OCI-LY3 (cell line): ENCODE measurements around the gene THAP11.

Experiments used
- H2AFZ ChIP-seq: fragments of 200-600, 300-600 bp; shearing (Covaris generic); 2 replicates; pipeline ENCODE4 v1.6.0; 2014; ENCODE audit warnings: antibody characterized with exemption, low read depth, low read length
- H3K27ac ChIP-seq: fragments of 200-600, 300-600 bp; sonication (generic); 2 replicates; pipeline ENCODE4 v1.5.1; 2014; ENCODE audit warnings: mild to moderate bottlenecking, low read length, moderate library complexity, mixed read lengths
- H3K27me3 ChIP-seq: fragments of 200-600, 300-600 bp; sonication (generic); 2 replicates; pipeline ENCODE4 v1.6.1; 2014; ENCODE audit warnings: low read depth, low read length, mixed read lengths
- H3K36me3 ChIP-seq: fragments of 200-600, 300-600 bp; sonication (generic); replicated peaks from 2 replicates; pipeline ENCODE3; 2014; ENCODE audit warnings: low read depth, low read length, mixed read lengths
- H3K4me1 ChIP-seq: fragments of 300-600, 200-600 bp; sonication (generic); 2 replicates; pipeline ENCODE4 v1.6.1; 2014; ENCODE audit warnings: low read length, mixed read lengths
- H3K4me2 ChIP-seq: fragments of 200-600, 300-600 bp; sonication (generic); 2 replicates; pipeline ENCODE4 v1.6.1; 2014; ENCODE audit warnings: low read length, mixed read lengths
- H3K4me3 ChIP-seq: fragments of 300-600, 200-600 bp; sonication (generic); 2 replicates; pipeline ENCODE4 v1.5.1; 2014; ENCODE audit warnings: antibody characterized with exemption, mild to moderate bottlenecking, low read length, moderate library complexity
- H3K79me2 ChIP-seq: fragments of 300-600, 200-600 bp; shearing (Covaris generic); 2 replicates; pipeline ENCODE4 v1.6.1; 2014; ENCODE audit warnings: mild to moderate bottlenecking, low read length, mixed read lengths
- H3K9ac ChIP-seq: fragments of 300-600, 200-600 bp; shearing (Covaris generic); 2 replicates; pipeline ENCODE4 v1.6.0; 2014; ENCODE audit warnings: mild to moderate bottlenecking, low read length, moderate library complexity
- H3K9me3 ChIP-seq: fragments of 200-600, 300-600 bp; shearing (Covaris generic); 2 replicates; pipeline ENCODE4 v1.6.1; 2014; ENCODE audit warnings: low read length, mixed read lengths; ENCODE audit not compliant: insufficient read depth
- H4K20me1 ChIP-seq: fragments of 200-600, 300-600 bp; sonication (generic); 2 replicates; pipeline ENCODE4 v1.6.1; 2016; ENCODE audit warnings: low read length, mixed read lengths; ENCODE audit not compliant: insufficient read depth
- CTCF ChIP-seq: fragments of 200-600, 300-600 bp; sonication (generic); IDR thresholded peaks from 2 replicates; pipeline ENCODE4 v1.5.1; 2014; ENCODE audit warnings: antibody characterized with exemption, low read length, low read depth
- EZH2phosphoT487 ChIP-seq: fragments of 200-600 bp; shearing (Covaris generic); IDR thresholded peaks from 2 replicates; pipeline ENCODE4 v1.6.1; 2018; ENCODE audit warnings: antibody characterized with exemption, mixed run types, low read depth

THAP11 gene

DNA sequence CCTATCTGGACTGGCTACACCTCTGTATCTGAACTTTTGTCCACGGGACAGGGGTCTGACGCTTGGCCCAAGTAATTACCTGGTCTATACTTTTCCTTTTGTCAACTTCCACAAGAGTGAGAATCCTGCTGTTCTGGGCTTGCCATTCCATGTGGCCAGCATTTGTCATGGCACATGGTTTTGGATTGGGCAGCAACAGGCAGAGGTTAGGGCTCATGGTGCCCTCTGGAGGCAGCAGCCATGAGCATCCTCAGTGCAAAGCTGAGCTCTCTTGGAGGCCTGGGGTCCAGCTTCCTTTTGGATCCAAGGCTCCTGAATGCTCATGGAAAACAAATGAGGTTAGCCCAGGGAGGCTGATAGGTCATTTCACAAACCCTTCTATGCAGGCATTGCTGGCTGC, 23.2 kb downstream of the THAP11 start:
- no peak overlapping the region for H3K9ac ChIP-seq
- no peaks in the 10 kb centered on the region for H3K4me1 ChIP-seq
- H2AFZ ChIP-seq: no peak overlapping the region
- H4K20me1 ChIP-seq: peaks cover 21% of the 10 kb centered on the region
- peaks cover 50% of the 10 kb centered on the region for H3K79me2 ChIP-seq
- no peak overlapping the region for H3K27ac ChIP-seq
- peaks cover 22% of the 10 kb centered on the region for H3K36me3 ChIP-seq
- H3K9me3 ChIP-seq: no peaks in the 10 kb centered on the region
- H3K4me2 ChIP-seq: no peak overlapping the region
- H3K27me3 ChIP-seq: no peaks in the 10 kb centered on the region
- no peak overlapping the region for H3K4me3 ChIP-seq
- TF ChIP-seq EZH2phosphoT487 (no peak), CTCF (peak; percentile 48)

- Histone ChIP-seq H3K79me2 (peaks cover 24% of the 10 kb centered on the region), H3K9me3 (no peaks in the 10 kb centered on the region)
Measured at GRCh38 chr16:67868290-67868689, 26.2 kb downstream of the THAP11 start.

DNA sequence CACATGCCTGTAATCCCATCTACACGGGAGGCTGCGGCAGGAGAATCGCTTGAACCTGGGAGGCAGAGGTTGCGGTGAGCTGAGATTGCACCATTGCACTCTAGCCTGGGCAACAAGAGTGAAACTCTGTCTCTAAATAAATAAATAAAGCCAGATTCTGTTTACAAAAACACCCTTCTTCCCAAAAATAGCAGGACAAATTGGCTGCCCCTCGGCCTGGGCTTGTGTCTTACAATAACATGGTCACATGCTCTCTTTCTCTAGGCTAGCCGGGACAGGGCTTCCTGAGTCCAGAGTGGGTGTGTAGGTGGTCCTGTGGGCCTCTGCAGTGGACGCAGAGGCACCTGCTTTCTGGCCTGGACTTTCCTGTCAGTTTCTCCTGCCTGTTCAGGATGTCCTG, 27.5 kb downstream of the THAP11 start:
- Histone ChIP-seq H3K36me3 (peaks cover 13% of the 10 kb centered on the region), H3K27me3 (no peaks in the 10 kb centered on the region), H3K27ac (no peak overlapping the region), H3K4me2 (no peak overlapping the region), H3K9me3 (no peaks in the 10 kb centered on the region), H4K20me1 (peaks cover 10% of the 10 kb centered on the region), H3K4me3 (no peak overlapping the region), H3K9ac (no peak overlapping the region), H2AFZ (no peak overlapping the region), H3K79me2 (peaks cover 26% of the 10 kb centered on the region), H3K4me1 (peaks cover 14% of the 10 kb centered on the region)
- TF ChIP-seq CTCF: no peak
- TF ChIP-seq EZH2phosphoT487: no peak

More at GRCh38 chr16:67868290-67868689, 26.2 kb downstream of the THAP11 start:
- Histone ChIP-seq H2AFZ (no peak overlapping the region), H3K27ac (no peak overlapping the region), H3K4me3 (no peak overlapping the region), H3K36me3 (peaks cover 13% of the 10 kb centered on the region), H4K20me1 (no peaks in the 10 kb centered on the region), H3K4me2 (no peak overlapping the region), H3K27me3 (no peaks in the 10 kb centered on the region), H3K4me1 (peaks cover 4% of the 10 kb centered on the region), H3K9ac (no peak overlapping the region)
- TF ChIP-seq EZH2phosphoT487 (no peak), CTCF (no peak)

GRCh38 chr16:67871256-67871655, 29.1 kb downstream of the THAP11 start:
- H2AFZ ChIP-seq: no peak overlapping the region
- no peak for TF ChIP-seq EZH2phosphoT487
- no peak for TF ChIP-seq CTCF
- H3K4me1 ChIP-seq: peaks cover 14% of the 10 kb centered on the region
- no peak overlapping the region for H3K4me2 ChIP-seq
- H4K20me1 ChIP-seq: peaks cover 15% of the 10 kb centered on the region
- H3K4me3 ChIP-seq: no peak overlapping the region
- no peaks in the 10 kb centered on the region for H3K9me3 ChIP-seq
- no peak overlapping the region for H3K9ac ChIP-seq
- peaks cover 13% of the 10 kb centered on the region for H3K36me3 ChIP-seq
- no peaks in the 10 kb centered on the region for H3K27me3 ChIP-seq
- H3K79me2 ChIP-seq: peaks cover 33% of the 10 kb centered on the region
- no peak overlapping the region for H3K27ac ChIP-seq
